HG03135 (cell line): Measurements from ENCODE around the gene SRRM2.

ENCODE experiments used
- ATAC-seq: cut with Tn5 transposase; IDR thresholded peaks from one replicate; pipeline ENCODE4 v1.9.1; 2021; ENCODE audit warnings: mild to moderate bottlenecking, moderate library complexity; ENCODE audit not compliant: unreplicated experiment

Gene SRRM2

DNA sequence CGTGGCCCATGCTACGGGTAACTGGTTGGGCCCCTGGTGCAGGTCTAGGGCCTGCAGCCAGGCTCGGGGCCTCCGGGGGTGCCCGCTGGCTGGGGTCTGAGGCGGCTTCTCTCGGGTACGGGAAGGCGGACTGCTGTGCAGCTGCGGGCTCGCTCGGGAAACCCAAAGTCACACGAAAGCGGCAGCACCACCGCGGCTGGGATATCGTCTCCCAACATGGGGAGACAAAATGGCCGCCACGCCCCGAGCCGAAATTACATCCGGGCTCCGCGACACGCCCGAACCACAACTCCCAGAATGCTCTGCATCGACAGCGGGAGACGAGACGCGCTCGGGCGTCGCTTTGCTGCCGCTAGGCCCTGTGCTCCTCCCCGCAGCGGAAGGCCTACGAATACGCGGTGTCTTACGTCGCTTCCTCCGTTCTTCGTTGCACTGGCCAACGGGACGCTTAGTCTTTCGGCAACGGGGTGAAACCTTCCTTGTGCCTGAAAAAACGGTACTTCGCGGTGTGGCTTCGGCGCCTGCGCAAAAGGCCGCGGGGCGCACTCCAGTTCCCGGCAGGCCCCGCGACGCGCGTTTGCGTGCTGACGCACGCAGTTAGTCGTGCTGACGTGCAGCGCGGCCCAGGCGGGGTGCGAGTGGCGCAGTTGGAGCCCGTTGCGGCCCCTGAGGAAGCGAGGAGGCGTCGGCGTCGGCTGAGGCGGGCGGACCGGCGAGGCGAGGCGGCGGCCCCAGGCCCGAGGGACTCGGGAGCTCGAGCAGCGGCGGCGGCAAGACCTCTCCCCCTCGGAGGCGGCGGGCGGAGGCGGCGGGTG is at the start of gene SRRM2:
Gene SRRM2, plus strand, starts transcription at position 604 of the 815 bp plus-strand sequence. CDS start 3,727 bp downstream, outside the sequence.
- ATAC-seq = peak; percentile 80

DNA sequence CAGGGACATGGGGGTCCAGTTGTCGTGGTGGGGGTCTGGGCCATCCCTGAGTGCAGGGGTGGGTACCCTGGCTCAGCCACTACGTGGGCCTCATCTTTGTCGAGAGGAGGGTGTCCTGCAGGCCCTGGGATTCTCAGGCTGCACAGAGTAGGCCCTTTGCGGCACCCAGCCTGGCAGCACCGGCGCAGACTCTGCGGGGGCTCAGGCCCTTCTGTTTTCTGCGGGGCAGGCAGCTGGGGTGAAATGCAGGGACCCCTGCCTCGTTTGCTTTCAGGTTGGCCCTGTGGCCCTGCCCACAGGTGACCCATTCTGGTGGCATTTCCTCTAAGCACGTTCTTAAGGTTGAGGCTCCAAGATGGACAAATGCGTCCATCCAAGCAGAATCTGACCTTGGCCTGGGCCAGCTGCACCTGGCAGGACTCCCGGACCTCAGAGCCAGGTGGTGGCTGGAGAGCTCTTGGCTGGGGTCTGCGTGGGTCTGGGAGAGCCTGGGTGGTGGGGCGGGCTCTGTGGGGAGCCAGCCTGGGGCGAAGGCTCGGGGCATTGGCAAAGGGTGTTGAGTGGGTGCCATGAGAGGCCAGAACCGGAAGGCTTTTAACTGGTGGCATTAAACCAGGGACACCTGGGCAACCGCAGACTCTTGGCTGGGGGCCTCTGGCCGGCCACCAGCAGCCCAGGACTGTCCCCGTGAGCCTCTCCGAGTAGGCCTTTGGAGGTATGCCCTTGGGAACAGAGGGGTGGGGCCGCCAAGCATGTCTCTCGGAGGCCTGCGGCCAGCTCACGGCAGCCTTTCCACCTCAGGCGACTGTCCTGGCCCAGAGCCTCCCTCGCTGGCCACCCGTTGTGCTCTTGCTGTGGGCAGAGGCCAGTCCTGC is 49.3 kb upstream of the SRRM2 start:
- no peak for ATAC-seq

DNA sequence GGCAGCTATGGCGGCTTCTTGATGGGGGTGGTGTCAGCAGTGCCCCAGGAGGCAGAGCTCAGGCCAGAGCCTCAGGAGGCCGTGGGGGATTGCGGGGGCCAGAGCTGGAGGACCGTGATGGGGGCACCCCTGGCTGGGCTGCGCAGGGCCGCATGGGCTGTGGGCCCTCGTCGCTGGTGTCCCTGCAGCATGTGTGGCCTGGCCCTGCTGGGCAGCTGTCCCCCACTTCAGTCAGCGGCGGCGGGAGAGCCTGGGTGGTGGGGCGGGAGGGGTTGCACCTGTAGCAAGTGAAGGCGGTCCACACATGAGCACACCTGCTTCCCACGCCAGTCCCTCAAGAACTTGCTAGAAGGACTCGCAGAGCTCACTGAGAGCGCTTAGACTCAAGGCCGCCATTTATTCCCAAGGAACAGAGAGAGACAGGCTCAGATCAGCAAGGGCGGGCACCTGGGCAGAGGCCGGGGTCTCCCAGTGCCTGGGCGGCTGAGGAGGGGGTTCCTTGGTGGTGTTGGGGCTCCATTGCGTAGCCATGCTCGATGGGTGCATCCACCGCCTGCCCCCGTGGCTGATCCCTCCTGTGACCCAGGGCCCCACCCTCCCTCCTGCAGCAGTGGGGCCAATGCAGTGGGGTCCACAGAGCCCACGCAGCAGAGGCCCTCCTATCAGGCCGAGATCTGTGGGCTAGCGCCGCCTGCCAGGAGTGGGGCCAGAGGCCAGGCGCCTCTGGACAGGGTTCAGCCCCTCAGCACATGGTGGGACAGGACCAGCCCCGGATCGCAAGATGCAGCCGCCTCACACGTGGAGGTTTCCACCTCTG is 48.1 kb upstream of the SRRM2 start:
- no peak for ATAC-seq

DNA sequence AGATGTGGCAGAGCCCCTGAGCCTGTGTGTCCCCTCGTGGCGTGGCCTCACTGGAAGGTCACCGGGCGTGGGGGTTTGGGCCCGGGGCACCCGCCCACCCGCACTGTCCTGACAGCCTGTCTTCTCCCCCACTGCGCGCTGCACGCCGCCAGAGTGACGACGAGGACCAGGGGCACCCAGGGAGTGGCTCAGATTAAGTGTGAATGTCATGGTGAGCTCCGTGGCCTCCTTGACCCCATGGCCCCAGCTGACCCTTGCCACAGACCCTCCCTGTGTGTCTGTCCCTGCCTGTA is 47.5 kb upstream of the SRRM2 start:
- ATAC-seq = no peak

DNA sequence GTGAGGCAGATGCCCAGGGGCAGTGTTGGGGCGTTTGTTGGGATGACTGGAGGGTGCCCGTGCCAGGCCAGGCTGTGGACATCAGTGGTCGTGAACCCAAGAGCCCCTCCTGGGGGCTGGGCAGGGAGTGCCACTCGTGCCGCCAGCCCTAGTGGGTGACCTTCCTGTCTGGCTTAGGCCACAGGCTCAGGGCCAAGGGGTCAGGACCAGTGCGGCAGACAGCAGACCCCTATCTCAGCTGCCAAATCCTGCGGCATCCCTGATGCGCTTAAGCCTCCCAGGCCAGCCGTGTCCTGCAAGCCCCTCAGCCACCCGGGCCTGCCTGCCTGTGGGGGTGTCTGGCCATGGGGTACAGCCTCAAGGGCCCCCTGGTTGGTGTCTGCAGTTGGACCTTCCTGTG is 47.1 kb upstream of the SRRM2 start:
- ATAC-seq = no peak

DNA sequence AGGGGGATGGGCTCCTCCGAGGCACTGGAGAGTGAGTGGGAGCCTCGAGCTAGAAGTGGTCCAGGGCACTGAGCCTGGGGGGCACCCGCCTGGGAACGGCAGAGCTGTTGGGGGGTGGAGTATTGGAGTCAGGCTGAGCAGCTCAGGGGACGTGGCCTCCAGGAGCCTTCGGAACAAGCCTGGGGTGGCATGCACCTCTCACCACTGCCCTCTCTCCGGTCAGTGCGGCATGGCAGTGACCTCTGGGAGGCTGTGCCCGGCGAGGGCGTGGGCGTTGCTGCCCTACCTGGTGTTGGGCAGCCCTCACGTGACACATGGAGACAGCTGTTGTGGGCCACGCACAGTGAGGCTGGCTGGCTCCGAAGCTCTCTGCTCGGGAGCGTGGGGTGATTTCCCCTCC is 46.4 kb upstream of the SRRM2 start:
- ATAC-seq = no peak

DNA sequence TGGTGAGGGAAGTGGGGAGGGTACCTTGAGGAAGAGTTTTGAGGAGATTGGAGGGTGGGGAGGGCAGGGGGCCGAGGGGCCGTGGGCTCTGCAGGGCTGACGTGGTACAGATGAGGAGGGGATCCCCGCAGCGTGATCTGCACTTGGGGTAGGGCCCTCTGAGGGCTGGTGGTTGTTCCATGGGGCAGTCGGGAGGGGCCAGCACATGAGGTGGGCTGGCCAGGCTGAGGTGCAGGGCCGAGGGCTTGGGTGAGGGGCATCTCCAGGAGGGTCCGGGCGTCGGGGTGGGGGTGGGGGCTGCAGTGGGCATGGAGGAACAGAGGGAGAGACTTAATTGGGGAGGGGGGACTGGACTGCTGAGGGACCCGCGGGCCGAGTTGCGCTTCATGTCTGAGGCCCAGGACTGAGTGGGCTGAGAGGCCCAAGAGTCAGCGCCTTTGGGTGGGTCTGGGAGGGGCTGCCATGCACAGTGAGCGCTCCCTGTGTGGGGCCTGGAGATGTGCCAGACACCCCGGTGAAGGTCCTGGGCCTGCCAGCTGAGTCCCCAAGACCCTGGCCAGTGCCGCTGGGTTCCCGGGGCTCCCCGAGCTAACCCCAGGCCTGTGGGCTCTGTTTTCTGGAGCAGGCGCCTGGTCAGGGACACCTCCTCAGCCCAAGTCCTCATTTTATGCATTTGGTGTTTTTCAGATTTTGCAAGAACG is 45.7 kb upstream of the SRRM2 start:
- ATAC-seq = no peak

DNA sequence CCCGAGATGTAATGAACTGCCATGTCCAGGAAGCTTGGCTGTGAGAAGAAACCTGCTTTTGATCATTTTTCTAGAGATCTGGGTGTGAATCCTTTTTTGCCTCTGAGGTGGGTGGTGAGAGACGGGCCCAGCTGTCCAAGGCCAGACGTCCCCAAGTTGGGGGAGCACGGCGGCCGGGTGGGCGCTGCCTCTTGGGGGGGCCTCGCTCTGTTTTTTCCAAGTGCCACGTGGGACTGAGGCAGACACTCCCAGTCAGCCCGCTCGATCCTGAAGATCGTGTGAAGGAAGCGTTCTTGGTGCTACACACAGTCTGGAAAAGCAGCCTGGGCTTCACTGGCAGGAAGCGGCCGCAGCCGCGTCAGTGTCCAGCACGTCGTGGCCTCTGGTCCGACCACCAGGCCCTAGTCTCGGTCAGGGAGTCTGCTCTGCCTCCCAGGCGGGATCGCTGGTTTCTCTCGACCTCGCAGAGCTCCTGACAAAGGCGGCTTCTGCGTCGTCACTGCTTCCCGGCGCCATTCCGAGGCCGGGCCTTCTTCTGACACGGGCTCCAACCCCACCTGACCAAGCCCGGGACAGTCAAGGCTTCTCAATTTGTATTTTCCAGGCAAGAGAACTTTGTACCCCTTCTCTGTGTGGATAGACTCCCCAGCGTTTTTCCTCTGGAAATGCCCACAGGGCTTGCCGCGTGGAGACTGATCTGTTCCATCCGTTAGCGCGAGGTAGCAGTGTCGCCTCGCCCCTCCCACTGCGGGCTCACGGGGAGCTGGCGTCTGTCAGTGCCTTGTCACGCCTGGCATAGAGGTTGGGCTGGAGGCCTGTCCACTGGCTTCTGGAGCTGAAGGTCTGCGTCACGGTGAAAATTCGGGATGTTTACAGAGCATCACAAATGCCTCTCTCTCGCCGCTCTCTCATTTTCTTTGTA is 44.8 kb upstream of the SRRM2 start:
- no peak for ATAC-seq

DNA sequence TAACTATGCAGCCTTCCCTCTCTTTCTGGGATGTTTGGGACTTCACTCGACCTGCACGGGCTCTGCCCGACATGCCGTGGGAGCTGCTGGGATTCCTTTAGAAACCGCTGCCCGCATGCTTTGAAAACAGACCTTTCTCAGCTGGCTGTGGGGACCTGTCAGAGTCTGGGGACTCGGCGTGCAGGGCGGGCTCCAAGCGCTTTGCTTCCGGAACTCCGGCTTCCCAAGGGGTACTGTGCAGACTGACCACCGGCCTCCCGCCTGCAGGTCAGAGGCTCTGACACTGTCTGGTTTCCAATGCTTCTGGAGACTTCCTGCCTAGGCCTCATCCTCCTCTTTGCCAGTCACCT is 44.2 kb upstream of the SRRM2 start:
- ATAC-seq = no peak

DNA sequence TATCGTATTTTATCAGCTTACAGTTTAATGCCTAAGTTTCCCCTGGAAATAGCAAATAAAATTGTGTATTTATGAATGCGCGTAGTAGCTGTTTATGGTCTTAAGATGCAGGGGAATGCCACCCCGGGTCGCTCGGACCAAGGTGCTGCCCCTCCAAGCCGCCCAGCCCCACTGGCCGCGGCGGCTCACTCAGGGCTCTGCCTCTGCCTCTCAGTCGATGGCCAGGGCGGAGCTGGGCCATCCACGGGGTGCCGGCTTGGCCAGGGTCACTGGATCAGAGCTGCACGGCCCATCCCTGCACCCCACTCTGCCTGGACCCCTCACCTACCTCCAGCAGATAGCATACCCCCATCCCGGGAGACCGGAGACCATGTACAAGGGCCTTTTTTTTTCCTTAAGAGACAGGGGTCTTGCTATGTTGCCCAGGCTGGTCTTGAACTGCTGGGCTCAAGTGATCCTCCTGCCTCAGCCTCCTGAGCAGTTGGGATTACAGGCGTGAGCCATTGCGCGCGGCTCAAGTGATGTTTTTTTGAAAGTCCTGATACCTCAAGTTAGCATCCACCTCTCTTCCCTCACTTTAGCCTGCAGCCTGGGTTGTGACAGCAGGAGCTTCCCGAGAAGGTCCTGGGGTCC is 43.4 kb upstream of the SRRM2 start:
- no peak for ATAC-seq

DNA sequence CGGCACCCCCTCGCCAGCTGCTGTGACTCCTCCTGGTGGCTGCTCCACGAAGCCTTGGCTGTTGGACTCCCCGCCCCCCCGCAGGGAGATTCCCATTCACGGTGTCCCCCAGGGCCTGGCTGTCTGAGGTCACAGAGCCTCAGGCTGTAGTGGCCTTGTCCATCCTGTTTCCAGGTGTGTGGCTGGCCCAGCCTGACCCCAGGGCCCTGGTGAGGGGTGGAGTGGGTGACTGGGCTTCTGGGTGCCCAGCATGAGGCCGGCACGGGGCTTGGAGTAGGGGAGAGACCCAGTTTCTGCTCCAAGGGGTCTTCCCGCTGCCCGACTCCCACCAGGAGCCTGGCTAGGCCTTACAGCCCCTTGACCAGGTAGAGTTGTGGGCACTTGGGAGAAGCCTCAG is 42.9 kb upstream of the SRRM2 start:
- ATAC-seq = no peak

DNA sequence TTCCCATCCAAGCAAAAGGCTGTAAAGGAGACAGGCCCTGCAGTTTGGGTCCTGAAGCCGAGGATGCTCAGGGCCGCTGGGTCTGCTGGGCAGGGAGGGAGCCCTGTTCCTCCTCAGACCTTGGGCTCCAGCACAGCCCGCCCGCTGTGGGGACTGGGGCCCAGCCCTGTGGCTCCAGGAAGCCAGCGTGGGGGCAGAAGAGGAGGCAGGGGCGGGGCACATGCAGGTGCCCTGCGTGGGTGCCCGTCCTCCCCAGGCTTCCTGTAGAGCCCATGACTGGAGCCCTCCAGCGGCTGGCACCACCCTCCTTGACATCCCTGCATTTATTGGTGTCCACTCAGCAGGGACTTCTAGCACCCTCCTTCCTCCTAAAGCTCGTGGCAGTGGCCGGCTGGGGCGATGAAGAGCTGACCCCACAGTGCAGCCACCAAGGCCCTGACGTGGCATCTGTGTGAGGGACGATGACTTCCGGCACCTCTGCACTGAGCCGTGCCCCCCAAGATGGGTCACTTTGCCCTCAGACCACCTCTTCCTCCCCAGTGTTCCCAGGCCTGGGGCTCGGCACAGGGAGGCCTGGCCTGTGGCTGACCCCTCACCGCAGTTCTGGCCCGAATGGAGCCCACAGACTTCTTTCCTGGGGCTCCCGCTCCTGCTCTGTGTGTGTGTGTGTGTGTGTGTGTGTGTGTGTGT is 42.3 kb upstream of the SRRM2 start:
- no peak for ATAC-seq

DNA sequence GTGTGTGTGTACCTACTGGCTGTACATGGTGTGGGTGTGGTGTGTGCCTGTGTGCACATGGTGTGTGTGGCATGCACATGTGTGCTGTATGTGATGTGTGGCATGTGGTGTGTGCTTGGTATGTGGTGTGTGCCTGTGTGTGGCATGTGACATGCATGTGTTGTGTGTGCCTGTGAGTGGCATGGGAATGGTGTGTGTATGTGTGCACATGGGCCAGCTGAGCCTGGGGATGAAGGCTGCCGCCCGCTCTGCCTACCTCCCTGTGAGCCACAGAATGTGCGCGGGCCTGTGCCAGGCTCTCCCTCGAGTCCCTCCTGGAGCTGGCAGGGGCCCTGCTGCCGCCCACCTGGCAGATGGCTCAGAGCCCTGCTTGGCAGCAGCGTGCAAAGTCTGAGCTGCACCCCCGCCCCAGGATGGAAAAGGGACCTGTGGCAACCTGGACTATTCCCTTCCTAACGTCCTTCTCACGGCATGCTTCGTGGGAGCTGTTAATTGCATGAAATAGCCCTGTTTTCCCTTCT is 41.7 kb upstream of the SRRM2 start:
- no peak for ATAC-seq

DNA sequence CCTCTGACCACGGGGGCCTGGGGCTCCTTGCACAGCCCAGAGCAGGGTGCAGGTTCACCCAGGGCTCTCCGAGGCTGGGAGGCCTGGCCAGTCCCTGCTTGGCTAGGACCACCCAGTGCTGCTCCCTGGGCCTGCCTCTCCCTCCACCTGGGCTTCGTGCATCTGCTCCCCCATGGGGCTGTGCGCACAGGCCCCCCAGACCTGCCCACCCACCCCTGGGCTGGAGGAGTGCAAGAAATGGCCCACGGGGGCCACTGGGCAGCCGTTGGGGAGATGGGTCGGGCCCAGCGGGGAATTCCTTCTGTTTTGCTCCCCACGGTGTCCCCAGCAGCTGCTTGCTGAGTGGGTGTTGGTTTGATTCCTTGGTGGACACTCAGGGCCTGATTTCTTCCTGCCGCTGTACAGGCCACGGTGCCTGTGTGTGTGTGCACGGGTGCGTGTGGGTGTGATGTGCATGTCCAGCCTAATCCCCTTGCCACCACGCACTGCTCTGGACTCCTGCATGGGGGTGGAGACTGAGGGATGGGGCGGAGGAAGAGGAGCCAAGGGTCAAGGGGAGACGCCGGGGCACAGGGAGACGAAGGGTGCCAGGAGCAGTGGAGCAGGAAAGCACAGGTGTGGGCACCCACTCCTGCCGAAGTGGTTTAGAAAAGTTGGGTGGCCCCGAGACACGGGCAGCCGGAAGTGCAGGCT is 40.9 kb upstream of the SRRM2 start:
- no peak for ATAC-seq

DNA sequence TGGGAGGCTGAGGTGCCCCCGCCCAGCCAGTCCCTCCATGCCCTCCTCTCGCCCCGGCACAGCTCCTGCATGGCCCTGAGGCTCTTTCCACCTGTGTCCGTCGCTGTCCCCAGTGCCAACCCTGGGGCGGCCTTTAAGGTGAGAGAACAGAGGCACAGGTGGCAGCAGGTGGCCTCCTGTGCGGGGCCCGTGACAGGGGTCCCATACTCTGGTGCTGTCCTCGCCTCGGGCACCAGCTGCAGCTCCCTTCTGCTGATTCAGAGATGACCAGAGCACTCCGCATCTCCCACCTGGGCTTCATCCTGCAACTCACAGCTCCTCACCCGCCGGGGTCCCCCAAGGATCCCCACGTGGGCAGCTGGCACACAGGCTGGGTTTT is 40.4 kb upstream of the SRRM2 start:
- ATAC-seq = no peak

DNA sequence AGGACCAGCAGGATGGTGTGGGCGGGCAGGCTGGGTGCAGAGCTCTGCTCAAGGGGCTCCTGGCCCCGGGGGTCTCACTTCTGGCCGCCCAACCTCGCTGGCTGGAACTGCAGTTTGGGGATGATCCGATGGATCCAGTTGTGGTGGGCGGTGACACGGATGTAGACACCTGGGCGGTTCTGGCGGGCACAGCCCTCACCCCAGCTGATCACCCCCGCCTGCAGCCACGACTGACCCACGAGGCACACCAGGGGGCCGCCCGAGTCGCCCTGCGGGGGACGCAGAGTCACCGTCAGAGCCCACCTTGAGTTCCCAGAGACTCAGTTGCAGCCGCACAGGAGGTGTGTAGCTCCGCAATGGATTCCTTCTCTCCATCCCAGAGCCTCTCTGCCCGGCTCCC is 39.9 kb upstream of the SRRM2 start:
- no peak for ATAC-seq

DNA sequence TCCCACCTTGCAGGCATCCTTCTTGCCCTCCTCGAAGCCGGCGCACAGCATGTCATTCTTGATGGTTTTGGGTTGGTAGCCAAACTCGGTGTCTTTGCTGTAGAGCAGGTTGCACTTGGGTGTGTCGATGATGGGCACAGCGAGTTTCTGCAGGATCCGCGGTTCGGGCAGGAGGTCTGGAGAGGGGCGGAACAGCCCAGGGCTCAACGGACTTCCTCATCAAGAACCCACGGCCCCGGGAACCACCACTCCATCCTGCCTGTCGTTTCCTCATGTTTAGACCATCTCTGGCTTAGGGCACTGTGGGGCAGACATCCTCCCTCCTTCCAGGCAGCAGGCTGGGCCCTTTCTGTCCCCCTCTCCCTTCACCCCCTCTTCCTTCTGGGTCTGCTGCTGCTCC is 38.9 kb upstream of the SRRM2 start:
- ATAC-seq = no peak
